HT-29 (cell line): ENCODE measurements around the gene TBL1XR1. TPM values are rescaled to one million over a fixed set of nuclear protein-coding genes. Genes with fewer than 3 reads are reported as not detected.

Experiments used
- DNase-seq: peaks from one replicate; pipeline ENCODE4 v3.0.0-alpha.2; 2015; ENCODE audit warnings: low spot score
- total RNA-seq: library from RNA; depleted of rRNA; stranded (reverse); fragments of >200 nt; shearing (Covaris generic); gene quantifications from 2 replicates; pipeline ENCODE4 v1.2.3, GENCODE V29; 2014

Gene TBL1XR1
- total RNA-seq, 1 experiment from 2014 or later, result 107 TPM

GRCh38 chr3:177110386-177110785 lies 86.9 kb downstream of the TBL1XR1 start:
- no peak for DNase-seq

GRCh38 chr3:177109688-177110330 lies 87.5 kb downstream of the TBL1XR1 start:
- no peak for DNase-seq

GRCh38 chr3:177108648-177109047 lies 88.6 kb downstream of the TBL1XR1 start:
- DNase-seq, result no peak

GRCh38 chr3:177107461-177108239 lies 89.6 kb downstream of the TBL1XR1 start:
- DNase-seq, result no peak

- DNase-seq, result no peak
Observed at GRCh38 chr3:177106594-177106993, 90.7 kb downstream of the TBL1XR1 start.

- DNase-seq, result peak; percentile 22
Observed at GRCh38 chr3:177106184-177106583, 91.1 kb downstream of the TBL1XR1 start.

- DNase-seq, result no peak
Observed at GRCh38 chr3:177105623-177106022, 91.7 kb downstream of the TBL1XR1 start.

- no peak for DNase-seq
Observed at GRCh38 chr3:177104299-177104992, 92.8 kb downstream of the TBL1XR1 start.

- no peak for DNase-seq
Observed at GRCh38 chr3:177102553-177102952, 94.7 kb downstream of the TBL1XR1 start.

- DNase-seq, result no peak
Observed at GRCh38 chr3:177098551-177098950, 98.7 kb downstream of the TBL1XR1 start.

GRCh38 chr3:177096615-177097014 lies 100.7 kb downstream of the TBL1XR1 start:
- DNase-seq, result no peak

- no peak for DNase-seq
Observed at GRCh38 chr3:177093966-177094365, 103.3 kb downstream of the TBL1XR1 start.

- DNase-seq, result no peak
Observed at GRCh38 chr3:177089901-177090300, 107.4 kb downstream of the TBL1XR1 start.

- no peak for DNase-seq
Observed at GRCh38 chr3:177089110-177089509, 108.2 kb downstream of the TBL1XR1 start.

GRCh38 chr3:177085794-177086193 lies 111.5 kb downstream of the TBL1XR1 start:
- DNase-seq, result no peak

GRCh38 chr3:177084616-177085015 lies 112.7 kb downstream of the TBL1XR1 start:
- no peak for DNase-seq

GRCh38 chr3:177080122-177080521 lies 117.2 kb downstream of the TBL1XR1 start:
- DNase-seq, result no peak

GRCh38 chr3:177079684-177080083 lies 117.6 kb downstream of the TBL1XR1 start:
- DNase-seq, result no peak

- DNase-seq, result no peak
Observed at GRCh38 chr3:177071496-177072156, 125.7 kb downstream of the TBL1XR1 start.

- DNase-seq, result no peak
Observed at GRCh38 chr3:177069514-177070329, 127.6 kb downstream of the TBL1XR1 start.

- no peak for DNase-seq
Observed at GRCh38 chr3:177068967-177069366, 128.3 kb downstream of the TBL1XR1 start.
